ENCODE measurements around the gene BMP8B. TPM values are rescaled to one million over a fixed set of nuclear protein-coding genes. Genes with fewer than 3 reads are reported as not detected.
A peak's percentile ranks its signal among the peaks of the same experiment; 100 is the strongest.

BMP8B gene
- total and polyA plus RNA-seq, 2 of the 8 experiments (the other 6 are each of a cell fraction or from before 2014, with no cell fraction given), result 0.37 to 0.50 TPM

GRCh38 chr1:39788758-39789570 lies at the start of gene BMP8B (continued):
- TF ChIP-seq GTF2F1 (IDR thresholded peaks at IDR 0.05; ENCODE audit: borderline replicate concordance, low read depth, low read length) (no peak), SRF (IDR thresholded peaks at IDR 0.05; ENCODE audit: low read depth, low read length) (no peak), RNF2 (IDR thresholded peaks at IDR 0.05; ENCODE audit: borderline replicate concordance, low read depth, low read length, missing control alignments, poor library complexity, severe bottlenecking) (peak; percentile 48), ATF2 (IDR thresholded peaks at IDR 0.05; ENCODE audit: low read length) (no peak)
